Measurements from ENCODE around the gene DUSP9. TPM values are rescaled to one million over a fixed set of nuclear protein-coding genes. Genes with fewer than 3 reads are reported as not detected.
"Not testable (repeated sequence)": the region's sequence is repeated elsewhere in the genome, so short reads cannot be mapped to it uniquely, and the experiment has no call there.

DUSP9 gene
- total and polyA plus RNA-seq, 2 donors (not counting 3 experiments of a cell fraction or from before 2014, with no cell fraction given): 0.04 TPM; not detected in 1

DNA sequence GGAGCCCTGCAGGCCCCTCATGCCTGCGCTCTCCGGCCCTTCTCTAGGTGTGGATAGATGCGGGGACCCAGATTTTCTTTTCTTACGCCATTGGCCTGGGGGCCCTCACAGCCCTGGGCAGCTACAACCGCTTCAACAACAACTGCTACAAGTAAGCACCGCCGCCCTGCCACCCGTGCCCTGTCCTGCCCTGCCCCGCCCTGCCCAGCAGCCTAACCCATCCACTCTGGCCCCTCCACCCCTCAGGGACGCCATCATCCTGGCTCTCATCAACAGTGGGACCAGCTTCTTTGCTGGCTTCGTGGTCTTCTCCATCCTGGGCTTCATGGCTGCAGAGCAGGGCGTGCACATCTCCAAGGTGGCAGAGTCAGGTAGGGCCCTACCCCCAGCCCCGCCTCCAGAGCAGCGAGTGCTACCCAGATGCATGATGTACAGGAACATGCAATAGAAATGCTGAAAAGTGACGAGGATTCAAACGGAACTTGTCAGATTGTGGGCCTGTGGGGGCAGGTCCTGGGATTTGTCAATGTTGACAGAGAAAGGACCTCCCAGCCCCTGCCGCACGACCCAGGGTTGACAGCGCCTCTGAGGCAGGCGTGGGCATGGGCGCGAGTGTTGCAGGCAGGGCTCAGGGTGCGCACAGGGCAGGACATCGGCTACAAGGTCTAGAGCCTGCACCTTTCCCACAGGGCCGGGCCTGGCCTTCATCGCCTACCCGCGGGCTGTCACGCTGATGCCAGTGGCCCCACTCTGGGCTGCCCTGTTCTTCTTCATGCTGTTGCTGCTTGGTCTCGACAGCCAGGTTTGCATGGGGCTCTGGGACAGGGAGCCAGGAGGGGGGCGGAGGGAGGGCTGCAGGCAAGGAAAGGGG, 46.4 kb downstream of the DUSP9 start:
- Histone ChIP-seq H3K9me3 (replicated peaks; ENCODE audit: control insufficient read depth, insufficient read depth, low read length) (no peaks in the 10 kb centered on the region), H3K4me1 (ENCODE audit: control insufficient read depth, extremely low read depth, insufficient read depth, low read length) (peaks cover 4% of the 10 kb centered on the region), H2AFZ (ENCODE audit: low read depth, low read length) (no peak overlapping the region), H3K27ac (ENCODE audit: insufficient read depth, low read depth, low read length) (no peak overlapping the region), H3K9me1 (replicated peaks; ENCODE audit: control insufficient read depth, extremely low read depth, insufficient read depth, low read length) (no peaks in the 10 kb centered on the region), H3K4me3 (replicated peaks in 1 of 3; ENCODE audit: insufficient read depth in 1 of 3, low read depth in 1 of 3, low read length in 3 of 3) (no peak overlapping the region), H3K4me2 (ENCODE audit: insufficient read depth, low read length) (no peak overlapping the region), H3K79me2 (ENCODE audit: control insufficient read depth, insufficient read depth, low read length) (no peaks in the 10 kb centered on the region), H4K20me1 (replicated peaks; ENCODE audit: control insufficient read depth, extremely low read depth, insufficient read depth, low read length) (no peaks in the 10 kb centered on the region), H3K36me3 (ENCODE audit: control insufficient read depth in 2 of 2, extremely low read depth in 1 of 2, insufficient read depth in 2 of 2, low read length in 2 of 2) (peaks cover 0 to 3% of the 10 kb centered on the region in 2 experiments), H3K27me3 (ENCODE audit: control insufficient read depth in 2 of 2, insufficient read depth in 2 of 2, low read length in 2 of 2) (no peaks in the 10 kb centered on the region), H3K9ac (replicated peaks; ENCODE audit: extremely low read depth, insufficient read depth, low read length) (no peak overlapping the region)
- dilution Hi-C loops (cut with MboI; ENCODE audit: extremely low pct_ligation_motif_present, low sequenced_read_pairs): no loop called here
- BruUV-seq (replicated peaks): no TSS peak
- FAIRE-seq (no peak), DNase-seq (ENCODE audit: low read depth, low spot score) (no peak)
- CTCF ChIA-PET: no interaction called here
- POLR2A ChIA-PET: no interaction called here
- intact Hi-C loops (cut with micrococcal nuclease): no loop called here
- no peak for TF ChIP-seq POLR2AphosphoS5 (IDR thresholded peaks at IDR 0.05; ENCODE audit: insufficient read depth, low read depth, low read length)
- no peak for TF ChIP-seq POLR2A (IDR thresholded peaks at IDR 0.05; ENCODE audit: low read depth, low read length)
- TF ChIP-seq FOS (IDR thresholded peaks at IDR 0.05; ENCODE audit: borderline replicate concordance, insufficient read depth, low read length): no peak
- no peak for TF ChIP-seq JUN (IDR thresholded peaks at IDR 0.05; ENCODE audit: borderline replicate concordance, insufficient read depth, insufficient read length, low read depth)
- TF ChIP-seq, protein P1, sequence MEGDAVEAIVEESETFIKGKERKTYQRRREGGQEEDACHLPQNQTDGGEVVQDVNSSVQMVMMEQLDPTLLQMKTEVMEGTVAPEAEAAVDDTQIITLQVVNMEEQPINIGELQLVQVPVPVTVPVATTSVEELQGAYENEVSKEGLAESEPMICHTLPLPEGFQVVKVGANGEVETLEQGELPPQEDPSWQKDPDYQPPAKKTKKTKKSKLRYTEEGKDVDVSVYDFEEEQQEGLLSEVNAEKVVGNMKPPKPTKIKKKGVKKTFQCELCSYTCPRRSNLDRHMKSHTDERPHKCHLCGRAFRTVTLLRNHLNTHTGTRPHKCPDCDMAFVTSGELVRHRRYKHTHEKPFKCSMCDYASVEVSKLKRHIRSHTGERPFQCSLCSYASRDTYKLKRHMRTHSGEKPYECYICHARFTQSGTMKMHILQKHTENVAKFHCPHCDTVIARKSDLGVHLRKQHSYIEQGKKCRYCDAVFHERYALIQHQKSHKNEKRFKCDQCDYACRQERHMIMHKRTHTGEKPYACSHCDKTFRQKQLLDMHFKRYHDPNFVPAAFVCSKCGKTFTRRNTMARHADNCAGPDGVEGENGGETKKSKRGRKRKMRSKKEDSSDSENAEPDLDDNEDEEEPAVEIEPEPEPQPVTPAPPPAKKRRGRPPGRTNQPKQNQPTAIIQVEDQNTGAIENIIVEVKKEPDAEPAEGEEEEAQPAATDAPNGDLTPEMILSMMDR (IDR thresholded peaks at IDR 0.05; ENCODE audit: extremely low read depth in 1 of 2, insufficient read depth in 1 of 2, low read depth in 1 of 2, low read length in 2 of 2): no peak
- TF ChIP-seq MYC (IDR thresholded peaks at IDR 0.05; ENCODE audit: low read depth, low read length): no peak
- TF ChIP-seq EZH2 (IDR thresholded peaks at IDR 0.05; ENCODE audit: borderline replicate concordance, low read depth, low read length, severe bottlenecking): no peak
- no peak for TF ChIP-seq GATA2 (IDR thresholded peaks at IDR 0.05; ENCODE audit: insufficient read depth, insufficient read length, low read depth, low read length)
- TF ChIP-seq, protein P2, sequence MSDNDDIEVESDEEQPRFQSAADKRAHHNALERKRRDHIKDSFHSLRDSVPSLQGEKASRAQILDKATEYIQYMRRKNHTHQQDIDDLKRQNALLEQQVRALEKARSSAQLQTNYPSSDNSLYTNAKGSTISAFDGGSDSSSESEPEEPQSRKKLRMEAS (IDR thresholded peaks at IDR 0.05; ENCODE audit: insufficient read depth, insufficient read length): no peak

DNA sequence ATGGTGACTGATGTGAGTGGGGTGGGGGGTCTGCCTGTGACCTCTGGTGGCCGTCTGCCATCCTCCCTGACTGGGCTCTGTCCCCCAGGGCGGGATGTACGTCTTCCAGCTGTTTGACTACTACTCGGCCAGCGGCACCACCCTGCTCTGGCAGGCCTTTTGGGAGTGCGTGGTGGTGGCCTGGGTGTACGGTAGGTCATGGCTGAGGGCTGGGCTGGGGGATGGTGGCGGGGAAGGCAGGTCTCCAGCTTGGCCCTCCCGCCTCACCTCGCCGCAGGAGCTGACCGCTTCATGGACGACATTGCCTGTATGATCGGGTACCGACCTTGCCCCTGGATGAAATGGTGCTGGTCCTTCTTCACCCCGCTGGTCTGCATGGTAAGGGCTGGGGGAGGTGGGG, 47.3 kb downstream of the DUSP9 start:
- H2AFZ ChIP-seq (ENCODE audit: low read depth, low read length); H3K4me3 ChIP-seq (replicated peaks in 1 of 3; ENCODE audit: insufficient read depth in 1 of 3, low read depth in 1 of 3, low read length in 3 of 3); H3K9ac ChIP-seq (replicated peaks; ENCODE audit: extremely low read depth, insufficient read depth, low read length); H4K20me1 ChIP-seq (replicated peaks; ENCODE audit: control insufficient read depth, extremely low read depth, insufficient read depth, low read length); H3K79me2 ChIP-seq (ENCODE audit: control insufficient read depth, insufficient read depth, low read length); dilution Hi-C loops (cut with MboI; ENCODE audit: extremely low pct_ligation_motif_present, low sequenced_read_pairs); intact Hi-C loops (cut with micrococcal nuclease); POLR2A ChIA-PET; DNase-seq (ENCODE audit: low read depth, low spot score); H3K27ac ChIP-seq (ENCODE audit: insufficient read depth, low read depth, low read length); H3K4me2 ChIP-seq (ENCODE audit: insufficient read depth, low read length); H3K9me3 ChIP-seq (replicated peaks; ENCODE audit: control insufficient read depth, insufficient read depth, low read length); H3K36me3 ChIP-seq (ENCODE audit: control insufficient read depth in 2 of 2, extremely low read depth in 1 of 2, insufficient read depth in 2 of 2, low read length in 2 of 2); H3K27me3 ChIP-seq (ENCODE audit: control insufficient read depth in 2 of 2, insufficient read depth in 2 of 2, low read length in 2 of 2); BruUV-seq (replicated peaks); CTCF ChIA-PET; FAIRE-seq; H3K9me1 ChIP-seq (replicated peaks; ENCODE audit: control insufficient read depth, extremely low read depth, insufficient read depth, low read length); H3K4me1 ChIP-seq (ENCODE audit: control insufficient read depth, extremely low read depth, insufficient read depth, low read length): not testable (repeated sequence)
